Measurements from ENCODE around the gene KLHDC3.
A peak's percentile ranks its signal among the peaks of the same experiment; 100 is the strongest.

Gene KLHDC3

GRCh38 chr6:43052842-43053544 lies 38.9 kb downstream of the KLHDC3 start:
- peak; percentile 26 to 40 for DNase-seq (ENCODE audit: low read depth in 2 of 2)
- peak overlapping the region; percentile 85 to 89 for H3K4me3 ChIP-seq (replicated peaks in 1 of 2; ENCODE audit: low read depth in 2 of 2, low read length in 2 of 2)
- TF ChIP-seq, protein P1, sequence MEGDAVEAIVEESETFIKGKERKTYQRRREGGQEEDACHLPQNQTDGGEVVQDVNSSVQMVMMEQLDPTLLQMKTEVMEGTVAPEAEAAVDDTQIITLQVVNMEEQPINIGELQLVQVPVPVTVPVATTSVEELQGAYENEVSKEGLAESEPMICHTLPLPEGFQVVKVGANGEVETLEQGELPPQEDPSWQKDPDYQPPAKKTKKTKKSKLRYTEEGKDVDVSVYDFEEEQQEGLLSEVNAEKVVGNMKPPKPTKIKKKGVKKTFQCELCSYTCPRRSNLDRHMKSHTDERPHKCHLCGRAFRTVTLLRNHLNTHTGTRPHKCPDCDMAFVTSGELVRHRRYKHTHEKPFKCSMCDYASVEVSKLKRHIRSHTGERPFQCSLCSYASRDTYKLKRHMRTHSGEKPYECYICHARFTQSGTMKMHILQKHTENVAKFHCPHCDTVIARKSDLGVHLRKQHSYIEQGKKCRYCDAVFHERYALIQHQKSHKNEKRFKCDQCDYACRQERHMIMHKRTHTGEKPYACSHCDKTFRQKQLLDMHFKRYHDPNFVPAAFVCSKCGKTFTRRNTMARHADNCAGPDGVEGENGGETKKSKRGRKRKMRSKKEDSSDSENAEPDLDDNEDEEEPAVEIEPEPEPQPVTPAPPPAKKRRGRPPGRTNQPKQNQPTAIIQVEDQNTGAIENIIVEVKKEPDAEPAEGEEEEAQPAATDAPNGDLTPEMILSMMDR (IDR thresholded peaks at IDR 0.05; ENCODE audit: low read depth, low read length), result no peak

DNA sequence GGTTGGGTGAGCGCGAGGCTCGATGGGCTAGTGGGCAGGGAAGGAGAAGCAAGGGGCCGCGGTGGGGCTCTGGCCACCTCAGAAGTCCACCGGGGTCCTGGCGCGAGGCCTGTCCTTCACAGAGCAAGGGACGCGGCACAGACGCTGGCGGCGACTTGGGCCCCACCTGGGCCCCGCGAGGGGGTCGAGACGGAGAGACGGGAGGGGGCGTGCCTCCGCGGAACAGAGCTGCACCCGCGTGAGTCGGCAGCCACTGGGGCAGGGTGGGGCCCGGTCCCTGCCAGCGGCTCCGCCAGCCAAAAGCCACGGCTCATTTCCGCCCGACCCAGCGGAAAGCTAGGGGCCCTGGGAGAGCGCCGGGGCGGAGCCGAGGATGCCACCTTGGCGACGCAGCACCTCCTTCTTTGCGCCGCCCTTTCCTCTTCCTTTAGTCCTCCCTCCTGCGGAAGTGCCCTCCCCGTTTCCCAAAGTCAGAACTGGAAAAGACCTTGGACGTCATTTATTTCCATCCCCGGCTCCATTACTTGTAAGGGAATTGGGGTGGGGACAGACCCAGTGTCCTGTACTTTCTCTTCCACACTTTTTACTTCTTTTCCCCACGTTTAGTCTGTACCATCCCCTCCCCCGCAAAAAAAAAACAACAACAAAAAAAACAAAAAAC lies 39.6 kb downstream of the KLHDC3 start, which contains the start of gene CUL7:
Gene CUL7, minus strand, starts transcription at position 307 of the 661 bp plus-strand sequence. CDS start 1,063 bp downstream, outside the sequence.
- DNase-seq (ENCODE audit: low read depth in 2 of 2), result peak; percentile 95 to 97
- TF ChIP-seq, protein P1 (IDR thresholded peaks at IDR 0.05; ENCODE audit: low read depth, low read length), result no peak
- H3K4me3 ChIP-seq (replicated peaks in 1 of 2; ENCODE audit: low read depth in 2 of 2, low read length in 2 of 2), result peak within 1 kb of the TSS; percentile 85 to 89

DNA sequence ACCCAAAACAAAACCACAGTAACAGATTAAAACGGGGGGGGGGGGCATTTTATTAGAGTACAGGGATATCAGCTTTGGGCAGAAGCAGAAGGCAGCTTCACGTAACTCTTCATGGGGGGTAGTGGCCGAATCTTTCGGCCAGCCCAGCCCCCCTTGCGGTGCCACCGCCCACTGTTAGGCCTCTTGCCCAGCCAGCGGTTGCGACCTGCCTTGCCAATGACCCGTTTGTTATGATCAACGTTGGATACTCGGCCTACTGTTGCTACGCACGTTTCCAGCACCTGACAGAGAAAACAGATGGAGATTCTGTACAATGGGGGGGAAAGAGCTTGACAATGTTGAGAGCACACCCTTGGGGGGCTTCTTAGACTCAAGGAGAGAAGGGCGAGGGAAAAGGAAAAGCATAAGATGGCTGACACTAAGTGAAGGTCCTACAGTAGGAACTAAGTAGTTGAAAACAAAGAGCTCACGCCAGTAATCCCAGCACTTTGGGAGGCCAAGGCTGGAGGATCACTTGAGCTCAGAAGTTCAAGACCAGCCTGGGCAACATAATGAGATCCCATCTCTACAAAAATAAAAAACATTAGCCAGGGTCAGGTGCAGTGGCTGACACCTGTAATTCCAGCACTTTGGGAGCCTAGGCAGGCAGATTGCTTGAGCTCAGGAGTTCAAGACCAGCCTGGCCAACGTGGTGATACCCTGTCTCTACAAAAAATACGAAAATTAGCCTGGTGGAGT lies 40.3 kb downstream of the KLHDC3 start:
- TF ChIP-seq, protein P1 (IDR thresholded peaks at IDR 0.05; ENCODE audit: low read depth, low read length), result no peak
- H3K4me3 ChIP-seq (replicated peaks in 1 of 2; ENCODE audit: low read depth in 2 of 2, low read length in 2 of 2), result peak overlapping the region; percentile 85 to 89
- no peak for DNase-seq (ENCODE audit: low read depth in 2 of 2)

DNA sequence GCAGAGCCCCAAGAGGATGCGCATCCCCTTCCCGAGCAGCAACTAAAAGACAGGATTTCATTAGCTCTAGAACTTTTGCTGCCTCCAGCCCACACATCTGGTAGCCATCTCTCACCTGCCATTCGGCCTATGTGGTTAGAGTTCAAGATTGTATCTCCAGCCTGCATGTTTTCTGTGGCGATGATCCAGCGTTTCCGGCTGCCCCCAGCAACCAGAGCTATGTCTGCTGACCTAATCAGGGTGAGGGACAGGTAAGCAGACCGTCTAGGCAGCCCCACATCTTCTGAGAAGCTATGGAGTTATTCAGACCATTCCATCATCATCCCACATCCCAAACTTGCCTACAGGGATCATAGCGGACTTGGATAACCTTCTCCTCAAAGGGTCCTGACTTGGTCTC lies 41.9 kb downstream of the KLHDC3 start:
- H3K4me3 ChIP-seq (replicated peaks in 1 of 2; ENCODE audit: low read depth in 2 of 2, low read length in 2 of 2), result no peak overlapping the region
- no peak for DNase-seq (ENCODE audit: low read depth in 2 of 2)
- TF ChIP-seq, protein P1 (IDR thresholded peaks at IDR 0.05; ENCODE audit: low read depth, low read length), result no peak

- peak overlapping the region; percentile 91 to 99 for H3K4me3 ChIP-seq (replicated peaks in 1 of 2; ENCODE audit: low read depth in 2 of 2, low read length in 2 of 2)
- TF ChIP-seq, protein P1 (IDR thresholded peaks at IDR 0.05; ENCODE audit: low read depth, low read length), result no peak
- DNase-seq (ENCODE audit: low read depth in 2 of 2), result no peak
Measured at GRCh38 chr6:43058531-43058930, 44.5 kb downstream of the KLHDC3 start.

GRCh38 chr6:43059168-43060033 lies 45.4 kb downstream of the KLHDC3 start, which contains the start of the genes KLC4 and MRPL2:
Gene KLC4, plus strand, starts transcription at chr6:43059631. Its CDS starts 1,705 bp downstream, at chr6:43061336.
Gene MRPL2, minus strand, starts transcription at chr6:43059434. Its CDS starts 53 bp downstream, at chr6:43059381.
- peak; percentile 98 to 99 for DNase-seq (ENCODE audit: low read depth in 2 of 2)
- peak within 1 kb of the TSS; percentile 91 to 99 for H3K4me3 ChIP-seq (replicated peaks in 1 of 2; ENCODE audit: low read depth in 2 of 2, low read length in 2 of 2)
- TF ChIP-seq, protein P1 (IDR thresholded peaks at IDR 0.05; ENCODE audit: low read depth, low read length), result no peak

Data from cardiac fibroblast (primary cell).